Raji (cell line): ENCODE measurements around the gene DMKN.

Source experiments
- POLR2A ChIP-seq: IDR thresholded peaks from 2 replicates; pipeline ENCODE4 v1.6.1; 2011; ENCODE audit warnings: low read depth, low read length, control low read depth; ENCODE audit not compliant: insufficient read depth

The DMKN gene

GRCh38 chr19:35470128-35470527, 43.3 kb downstream of the DMKN start:
- no peak for TF ChIP-seq POLR2A

GRCh38 chr19:35468637-35469036, 44.8 kb downstream of the DMKN start:
- no peak for TF ChIP-seq POLR2A

- TF ChIP-seq POLR2A = no peak
These were observed 47.2 kb downstream of the DMKN start for GRCh38 chr19:35466259-35466658.

- TF ChIP-seq POLR2A = no peak
These were observed 50.9 kb downstream of the DMKN start for GRCh38 chr19:35462476-35462953.

GRCh38 chr19:35461060-35461459, 52.4 kb downstream of the DMKN start:
- TF ChIP-seq POLR2A = no peak

DNA sequence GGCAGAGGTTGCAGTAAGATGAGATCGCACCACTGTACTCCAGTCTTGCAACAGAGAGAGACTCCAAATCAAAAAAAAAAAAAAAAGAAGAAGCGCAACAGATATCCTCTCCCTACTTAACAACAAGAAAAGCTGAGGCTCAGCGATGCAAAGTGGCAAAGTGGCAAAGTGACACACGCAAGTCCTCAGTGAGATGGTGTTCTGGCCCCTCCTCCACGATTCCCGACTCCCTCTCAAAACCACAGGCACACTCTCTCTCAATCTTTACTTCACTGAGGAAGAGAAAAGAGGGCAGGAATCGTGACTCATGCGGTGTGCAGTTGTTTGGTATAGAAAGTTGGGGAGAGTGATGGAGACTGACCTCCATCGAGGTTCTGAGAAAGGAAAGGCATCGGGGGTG, 52.8 kb downstream of the DMKN start:
- TF ChIP-seq POLR2A = no peak

DNA sequence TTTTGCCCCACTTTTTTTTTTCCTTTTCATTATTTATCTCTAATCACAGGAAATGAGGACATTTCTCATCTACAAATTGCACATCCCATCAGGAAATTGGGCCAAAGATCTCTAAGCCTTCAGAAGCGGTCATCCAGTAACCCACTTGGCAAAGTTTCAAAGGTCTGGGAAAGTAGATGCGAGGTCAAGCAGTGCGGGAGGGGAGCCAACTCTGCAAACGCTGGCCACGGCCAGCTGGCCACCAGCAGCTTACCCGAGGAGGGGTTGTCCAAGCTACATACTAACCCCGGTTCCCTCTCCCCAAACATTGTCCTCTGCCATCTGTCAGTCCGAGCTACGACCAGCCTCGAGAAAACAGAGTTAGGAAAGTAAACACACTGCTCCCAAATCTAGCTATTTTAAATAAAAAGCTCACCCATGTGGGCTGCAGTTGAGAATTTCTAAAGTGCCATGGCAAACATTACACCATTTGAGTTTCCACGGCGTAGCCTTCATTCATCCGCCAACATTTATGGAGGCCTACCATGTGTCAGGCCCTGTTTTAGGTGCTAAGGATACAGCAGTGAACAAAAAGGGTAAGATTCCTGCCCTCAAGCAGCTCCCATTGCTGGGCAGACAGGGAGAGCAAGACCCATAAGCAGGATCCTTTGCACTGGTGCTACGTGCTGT, 53.9 kb downstream of the DMKN start:
- TF ChIP-seq POLR2A = no peak

- no peak for TF ChIP-seq POLR2A
These were observed 54.6 kb downstream of the DMKN start for GRCh38 chr19:35458731-35459391.

DNA sequence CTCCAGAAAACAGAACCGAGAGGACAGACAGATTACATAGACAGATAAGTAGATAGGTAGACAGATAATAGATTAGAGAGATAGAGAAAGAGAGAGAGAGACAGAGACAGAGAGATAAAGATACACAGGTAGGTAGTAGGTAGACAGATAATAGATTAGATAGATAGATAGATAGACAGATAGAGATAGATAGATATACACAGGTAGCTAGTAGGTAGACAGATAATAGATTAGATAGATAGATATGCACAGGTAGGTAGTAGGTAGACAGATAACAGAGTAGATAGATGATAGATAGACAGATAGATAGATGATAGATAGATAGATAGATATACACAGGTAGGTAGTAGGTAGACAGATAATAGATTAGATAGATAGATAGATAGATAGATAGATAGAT, 55.3 kb downstream of the DMKN start:
- no peak for TF ChIP-seq POLR2A

DNA sequence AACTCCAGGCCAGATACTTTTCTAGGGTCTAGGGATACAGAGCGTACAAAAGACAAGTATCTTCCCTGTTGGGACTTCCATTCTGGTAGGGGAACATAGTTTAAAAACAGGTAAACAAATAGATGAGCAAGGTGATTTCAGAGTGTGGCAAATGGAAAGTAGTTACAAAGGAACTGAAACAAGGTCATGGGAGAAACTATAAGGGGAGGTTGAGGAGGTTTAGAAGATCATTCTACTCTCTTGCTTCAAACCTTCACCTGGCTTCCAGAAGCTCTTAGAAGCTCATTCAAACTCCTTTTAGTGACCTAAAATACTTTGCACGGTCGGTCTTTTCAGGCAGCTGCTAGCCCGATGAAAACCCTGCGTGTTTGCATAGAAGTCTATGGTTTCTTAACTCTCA, 56.3 kb downstream of the DMKN start:
- TF ChIP-seq POLR2A = no peak

GRCh38 chr19:35455616-35456201, 57.7 kb downstream of the DMKN start:
- TF ChIP-seq POLR2A = no peak

DNA sequence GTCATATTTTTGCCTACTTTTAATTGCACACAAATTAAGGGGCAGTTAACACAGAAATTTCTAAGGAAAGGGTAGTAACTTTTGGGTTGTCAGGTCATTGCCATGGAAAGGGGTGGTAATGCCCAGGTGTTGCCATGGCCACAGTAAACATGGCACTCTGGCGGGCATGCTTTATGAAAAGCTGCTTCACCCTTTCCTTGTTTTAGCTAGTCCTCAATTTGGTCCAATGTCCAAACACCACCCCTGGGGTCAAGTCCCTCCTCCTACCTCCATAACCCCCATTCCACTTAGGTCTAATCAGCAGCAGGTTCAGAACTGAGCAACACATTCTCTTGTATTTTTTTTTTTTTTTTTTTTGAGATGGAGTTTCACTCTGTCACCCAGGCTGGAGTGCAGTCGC, 58.8 kb downstream of the DMKN start:
- no peak for TF ChIP-seq POLR2A

GRCh38 chr19:35451338-35452096, 61.9 kb downstream of the DMKN start:
- no peak for TF ChIP-seq POLR2A

GRCh38 chr19:35449359-35450043, 63.9 kb downstream of the DMKN start:
- TF ChIP-seq POLR2A = no peak
